Activated naive CD4-positive, alpha-beta T cell treated with anti-CD3 and anti-CD28 coated beads for 36 hours (primary cell): ENCODE data around the gene RBM47. TPM values are rescaled to one million over a fixed set of nuclear protein-coding genes. Genes with fewer than 3 reads are reported as not detected.
"Not testable (repeated sequence)": the region's sequence is repeated elsewhere in the genome, so short reads cannot be mapped to it uniquely, and the experiment has no call there.

ENCODE experiments used
- CTCF ChIA-PET: fragments of 350-600 bp; sonication (Branson Sonifier 250); formaldehyde crosslinking; loops from one replicate; lab custom pipeline; 2021; ENCODE audit warnings: antibody characterized with exemption; lab: Charles Lee
- DNase-seq: peaks from one replicate; pipeline ENCODE4 v3.0.0-alpha.2; 2020
- H3K27ac Mint-ChIP-seq: one replicate; pipeline ENCODE4 v1.8.0; 2021; ENCODE audit warnings: mild to moderate bottlenecking, mixed read lengths
- H3K27me3 Mint-ChIP-seq: one replicate; pipeline ENCODE4 v1.8.0; 2021; ENCODE audit warnings: low read depth, mixed read lengths
- H3K36me3 Mint-ChIP-seq: one replicate; pipeline ENCODE4 v1.8.0; 2021; ENCODE audit warnings: low read depth, mixed read lengths
- H3K4me1 Mint-ChIP-seq: one replicate; pipeline ENCODE4 v1.8.0; 2021; ENCODE audit warnings: low read depth, mixed read lengths
- H3K4me3 Mint-ChIP-seq: one replicate; pipeline ENCODE4 v1.8.0; 2021; ENCODE audit warnings: mild to moderate bottlenecking, moderate library complexity, mixed read lengths
- H3K9me3 Mint-ChIP-seq: one replicate; pipeline ENCODE4 v1.8.0; 2021; ENCODE audit warnings: mixed read lengths
- intact Hi-C: fragments of 100-400 bp; cut with micrococcal nuclease; formaldehyde crosslinking; loops from one replicate; pipeline ENCODE4 v1.15.1; 2023
- total RNA-seq, 2 experiments: library from RNA; stranded (reverse); gene quantifications; one replicate each; pipeline ENCODE4 v1.2.3, GENCODE V29; 2021

RBM47 gene
- total RNA-seq, 2 experiments from 2014 or later = 1.1 to 1.7 TPM

DNA sequence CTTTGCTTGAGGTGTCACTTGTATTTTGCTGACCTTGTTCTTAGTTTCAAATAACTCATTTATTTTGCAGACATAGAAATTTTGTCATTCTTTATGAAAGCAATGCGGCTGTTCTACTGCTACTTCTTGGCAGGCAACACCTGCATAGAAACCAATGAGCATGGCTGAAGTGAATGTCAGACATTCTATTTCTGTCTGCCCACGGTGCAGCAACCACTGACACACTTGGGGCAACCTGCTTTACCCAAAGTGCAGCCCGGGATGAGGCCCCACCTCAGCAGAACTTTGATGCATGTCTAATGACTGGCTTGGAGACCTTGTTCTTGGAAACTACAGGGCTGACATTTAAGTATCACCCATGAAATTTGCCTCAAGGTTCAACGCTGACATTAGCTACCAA, 93.6 kb downstream of the RBM47 start:
- no peaks in the 10 kb centered on the region for H3K9me3 Mint-ChIP-seq
- DNase-seq = no peak

DNA sequence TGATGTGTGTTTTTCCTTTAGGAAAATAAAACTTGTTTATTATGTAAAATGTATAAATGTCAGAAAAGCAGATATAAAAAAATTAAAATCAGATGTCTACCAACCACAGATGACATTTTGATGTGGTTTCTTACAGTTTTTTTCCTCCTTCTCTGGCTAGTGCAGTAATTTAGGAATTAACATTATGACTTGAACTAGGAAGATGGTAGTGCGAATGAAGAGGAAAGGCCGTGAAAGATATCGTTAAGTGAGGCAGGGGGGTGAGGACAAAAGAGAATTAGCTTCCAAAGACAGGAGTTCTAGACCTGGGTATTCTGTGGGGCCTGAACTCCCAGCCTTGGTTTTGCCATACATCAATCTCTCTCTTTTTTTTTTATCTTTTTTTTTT, 98.0 kb downstream of the RBM47 start:
- CTCF ChIA-PET = no interaction called here
- Mint-ChIP-seq H3K4me3 (no peak overlapping the region), H3K9me3 (no peaks in the 10 kb centered on the region)

More for the DNA sequence above, 93.6 kb downstream of the RBM47 start:
- H3K36me3 Mint-ChIP-seq = no peaks in the 10 kb centered on the region
- intact Hi-C loops = no loop called here
- no peak overlapping the region for H3K27ac Mint-ChIP-seq
- no peak overlapping the region for H3K4me3 Mint-ChIP-seq
- peaks cover 6% of the 10 kb centered on the region for H3K4me1 Mint-ChIP-seq
- H3K27me3 Mint-ChIP-seq = no peaks in the 10 kb centered on the region
- CTCF ChIA-PET = no interaction called here

DNA sequence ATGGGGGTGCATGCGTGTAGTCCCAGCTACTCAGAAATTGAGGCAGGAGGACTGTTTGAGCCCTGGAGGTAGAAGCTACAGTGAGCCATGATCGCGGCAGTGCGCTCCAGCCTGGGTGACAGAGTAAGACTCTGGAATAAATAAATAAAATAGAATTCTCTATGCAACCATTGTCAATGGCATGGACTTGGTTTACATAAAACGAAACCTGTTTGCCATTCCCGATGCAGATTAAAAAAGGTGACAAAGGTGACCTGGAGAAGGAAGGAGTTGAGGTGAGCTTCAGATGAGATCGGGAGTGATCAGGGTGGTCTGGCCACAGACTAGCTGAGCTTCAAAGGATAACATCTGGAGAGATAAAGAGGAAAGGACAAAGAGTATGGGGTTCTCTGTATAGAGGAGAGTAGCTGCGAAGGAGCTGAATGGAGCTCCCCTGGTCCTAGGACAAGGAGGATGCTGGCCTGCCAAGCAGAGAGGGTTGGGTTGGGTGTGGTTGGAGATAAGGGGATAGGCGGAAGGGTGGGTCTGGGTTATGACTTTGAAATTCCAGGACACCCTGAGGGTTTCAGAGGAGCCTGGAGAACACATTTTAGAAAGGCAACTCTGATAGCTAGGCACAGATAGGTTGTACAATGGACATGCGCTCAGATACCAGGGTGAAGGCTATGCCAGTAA, 98.6 kb downstream of the RBM47 start:
- H3K9me3 Mint-ChIP-seq = no peaks in the 10 kb centered on the region
- DNase-seq = no peak
- H3K27me3 Mint-ChIP-seq = no peaks in the 10 kb centered on the region
- CTCF ChIA-PET = interaction anchor here (0.6 kb wide), 1 partner anchor 75 kb away, joined by 5 read pairs; no protein-coding TSS in a partner anchor
- H3K36me3 Mint-ChIP-seq = no peaks in the 10 kb centered on the region
- H3K4me3 Mint-ChIP-seq = no peak overlapping the region
- H3K4me1 Mint-ChIP-seq = peaks cover 6% of the 10 kb centered on the region
- intact Hi-C loops = no loop called here
- H3K27ac Mint-ChIP-seq = no peak overlapping the region

More for the DNA sequence above, 98.0 kb downstream of the RBM47 start:
- no peak for DNase-seq
- Mint-ChIP-seq H3K27ac (no peak overlapping the region), H3K27me3 (no peaks in the 10 kb centered on the region), H3K36me3 (no peaks in the 10 kb centered on the region), H3K4me1 (peaks cover 6% of the 10 kb centered on the region)
- intact Hi-C loops = no loop called here

DNA sequence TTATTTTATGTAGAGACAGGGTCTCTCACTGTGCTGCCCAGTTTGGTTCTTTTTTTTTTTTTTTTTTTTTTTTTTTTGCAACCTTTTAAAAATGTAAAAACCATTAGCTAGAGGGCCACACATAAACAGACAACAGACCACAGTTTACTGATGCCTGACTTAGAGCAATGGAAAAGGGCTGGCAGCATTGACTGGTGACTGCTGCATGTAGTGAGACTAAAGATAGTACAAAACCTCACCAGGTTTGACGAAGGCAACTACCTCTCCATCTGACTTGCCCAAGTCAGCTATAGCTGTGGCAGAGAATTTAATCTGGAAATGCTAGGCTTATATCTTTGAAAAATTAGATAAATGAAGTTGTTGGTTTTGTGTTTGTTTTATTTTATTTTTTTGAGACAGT, 102.9 kb downstream of the RBM47 start:
- CTCF ChIA-PET = no interaction called here
- Mint-ChIP-seq H3K27ac (no peak overlapping the region), H3K4me1 (peaks cover 6% of the 10 kb centered on the region), H3K4me3 (no peak overlapping the region), H3K36me3 (no peaks in the 10 kb centered on the region), H3K9me3 (no peaks in the 10 kb centered on the region), H3K27me3 (no peaks in the 10 kb centered on the region)
- no peak for DNase-seq
- intact Hi-C loops = no loop called here

GRCh38 chr4:40525752-40526598, 103.7 kb downstream of the RBM47 start:
- H3K4me3 Mint-ChIP-seq = no peak overlapping the region
- intact Hi-C loops = no loop called here
- H3K36me3 Mint-ChIP-seq = no peaks in the 10 kb centered on the region
- DNase-seq = no peak
- no peaks in the 10 kb centered on the region for H3K27me3 Mint-ChIP-seq
- no peaks in the 10 kb centered on the region for H3K4me1 Mint-ChIP-seq
- H3K9me3 Mint-ChIP-seq = no peaks in the 10 kb centered on the region
- CTCF ChIA-PET = no interaction called here
- H3K27ac Mint-ChIP-seq = no peak overlapping the region

GRCh38 chr4:40524366-40525041, 105.2 kb downstream of the RBM47 start:
- Mint-ChIP-seq H3K9me3 (no peaks in the 10 kb centered on the region), H3K4me3 (no peak overlapping the region), H3K27ac (no peak overlapping the region), H3K4me1 (no peaks in the 10 kb centered on the region), H3K27me3 (no peaks in the 10 kb centered on the region), H3K36me3 (no peaks in the 10 kb centered on the region)
- intact Hi-C loops = no loop called here
- CTCF ChIA-PET = interaction anchor here (0.5 to 1.0 kb wide), 3 partner anchors 8 to 516 kb away, joined by 3 to 4 read pairs (median 3); no protein-coding TSS in a partner anchor
- no peak for DNase-seq

DNA sequence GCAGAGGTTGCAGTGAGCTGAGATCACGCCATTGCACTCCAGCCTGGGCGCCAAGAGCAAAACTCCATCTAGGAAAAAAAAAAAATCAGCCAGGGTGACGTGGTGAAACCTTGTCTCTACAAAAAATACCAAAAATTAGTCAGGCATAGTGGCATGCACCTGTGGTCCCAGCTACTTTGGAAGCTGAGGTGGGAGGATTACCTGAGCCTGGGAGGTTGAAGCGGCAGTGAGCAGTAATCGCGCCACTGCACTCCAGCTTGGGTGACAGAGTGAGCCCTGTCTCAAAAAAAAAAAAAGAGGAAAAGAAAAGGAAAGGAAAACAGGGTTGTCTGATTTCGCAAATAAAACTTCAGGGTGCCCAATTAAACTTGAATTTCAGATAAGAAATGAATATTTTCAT, 106.1 kb downstream of the RBM47 start:
- no peaks in the 10 kb centered on the region for H3K27me3 Mint-ChIP-seq
- no peaks in the 10 kb centered on the region for H3K36me3 Mint-ChIP-seq
- intact Hi-C loops = no loop called here
- no peak for DNase-seq
- H3K4me3 Mint-ChIP-seq = no peak overlapping the region
- no peaks in the 10 kb centered on the region for H3K4me1 Mint-ChIP-seq
- CTCF ChIA-PET = interaction anchor here (0.6 to 1.0 kb wide), 3 partner anchors 9 to 515 kb away, joined by 3 to 4 read pairs (median 3); no protein-coding TSS in a partner anchor
- no peak overlapping the region for H3K27ac Mint-ChIP-seq
- no peaks in the 10 kb centered on the region for H3K9me3 Mint-ChIP-seq

- Mint-ChIP-seq H3K36me3 (no peaks in the 10 kb centered on the region), H3K4me3 (no peak overlapping the region), H3K9me3 (no peaks in the 10 kb centered on the region), H3K4me1 (no peaks in the 10 kb centered on the region), H3K27me3 (no peaks in the 10 kb centered on the region), H3K27ac (no peak overlapping the region)
- intact Hi-C loops = no loop called here
- CTCF ChIA-PET = no interaction called here
- DNase-seq = no peak
Measured at GRCh38 chr4:40521957-40522356, 107.7 kb downstream of the RBM47 start.

DNA sequence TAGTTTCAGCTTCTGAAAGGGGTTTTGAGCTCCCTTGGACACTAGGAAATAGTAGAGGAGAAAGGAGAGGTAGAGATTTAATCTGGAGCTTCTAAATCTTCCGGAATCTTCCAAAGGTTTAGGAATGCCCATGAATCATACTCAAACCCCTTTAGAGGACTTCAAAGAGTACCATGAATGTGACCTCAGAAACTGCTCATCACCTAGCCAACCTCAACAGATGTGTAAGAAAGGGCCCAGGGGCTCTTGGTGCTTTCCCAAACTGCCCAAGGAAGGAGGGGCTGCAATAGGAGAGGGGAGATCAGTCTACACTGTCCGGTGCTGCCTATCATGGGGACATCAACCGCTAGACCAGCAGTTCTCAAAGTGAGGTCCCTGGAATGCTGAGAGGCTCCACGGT, 109.1 kb downstream of the RBM47 start:
- Mint-ChIP-seq H3K27me3 (no peaks in the 10 kb centered on the region), H3K36me3 (no peaks in the 10 kb centered on the region), H3K27ac (no peak overlapping the region), H3K9me3 (no peaks in the 10 kb centered on the region), H3K4me1 (peaks cover 5% of the 10 kb centered on the region), H3K4me3 (no peak overlapping the region)
- CTCF ChIA-PET = interaction anchor here (0.6 kb wide), 1 partner anchor 123 kb away, joined by 4 read pairs; no protein-coding TSS in a partner anchor
- no peak for DNase-seq
- intact Hi-C loops = no loop called here

- H3K4me3 Mint-ChIP-seq, H3K27me3 Mint-ChIP-seq, CTCF ChIA-PET, DNase-seq, intact Hi-C loops, H3K9me3 Mint-ChIP-seq, H3K36me3 Mint-ChIP-seq, H3K27ac Mint-ChIP-seq: not testable (repeated sequence)
- H3K4me1 Mint-ChIP-seq = peaks cover 16% of the 10 kb centered on the region
Measured at GRCh38 chr4:40517081-40517480, 112.6 kb downstream of the RBM47 start.

GRCh38 chr4:40516651-40517050, 113.0 kb downstream of the RBM47 start:
- Mint-ChIP-seq H3K27ac (no peak overlapping the region), H3K4me1 (peaks cover 16% of the 10 kb centered on the region), H3K4me3 (no peak overlapping the region), H3K36me3 (no peaks in the 10 kb centered on the region), H3K27me3 (no peaks in the 10 kb centered on the region), H3K9me3 (no peaks in the 10 kb centered on the region)
- intact Hi-C loops = no loop called here
- DNase-seq = no peak
- CTCF ChIA-PET = no interaction called here
